GM15510 (cell line): ENCODE measurements around the gene GRAPL.
"Not testable (repeated sequence)": the region's sequence is repeated elsewhere in the genome, so short reads cannot be mapped to it uniquely, and the experiment has no call there.

Source experiments
- POLR2A ChIP-seq: IDR thresholded peaks from 3 replicates; pipeline ENCODE4 v1.6.1; 2011; ENCODE audit warnings: borderline replicate concordance; ENCODE audit not compliant: insufficient read length; ENCODE audit errors: extremely low read depth

GRAPL gene

GRCh38 chr17:19127148-19127980 lies at the start of gene GRAPL:
Gene GRAPL (plus strand): TSS chr17:19127589. CDS start chr17:19127620, 31 bp downstream.
- TF ChIP-seq POLR2A, result not testable (repeated sequence)

- TF ChIP-seq POLR2A, result peak; percentile 48
Observed at GRCh38 chr17:19111801-19112458, 15.5 kb upstream of the GRAPL start.
